ENCODE measurements around the gene SMARCE1.
A peak's percentile ranks its signal among the peaks of the same experiment; 100 is the strongest.

Gene SMARCE1

GRCh38 chr17:40633871-40634270, 13.7 kb downstream of the SMARCE1 start:
- H3K9ac ChIP-seq (ENCODE audit: low read length): no peak overlapping the region
- TF ChIP-seq EZH2 (optimal IDR thresholded peaks at IDR 0.05; ENCODE audit: low read depth, low read length) (no peak), EZH2phosphoT487 (IDR thresholded peaks at IDR 0.05; ENCODE audit: low read length) (no peak)
- TF ChIP-seq, protein P1, sequence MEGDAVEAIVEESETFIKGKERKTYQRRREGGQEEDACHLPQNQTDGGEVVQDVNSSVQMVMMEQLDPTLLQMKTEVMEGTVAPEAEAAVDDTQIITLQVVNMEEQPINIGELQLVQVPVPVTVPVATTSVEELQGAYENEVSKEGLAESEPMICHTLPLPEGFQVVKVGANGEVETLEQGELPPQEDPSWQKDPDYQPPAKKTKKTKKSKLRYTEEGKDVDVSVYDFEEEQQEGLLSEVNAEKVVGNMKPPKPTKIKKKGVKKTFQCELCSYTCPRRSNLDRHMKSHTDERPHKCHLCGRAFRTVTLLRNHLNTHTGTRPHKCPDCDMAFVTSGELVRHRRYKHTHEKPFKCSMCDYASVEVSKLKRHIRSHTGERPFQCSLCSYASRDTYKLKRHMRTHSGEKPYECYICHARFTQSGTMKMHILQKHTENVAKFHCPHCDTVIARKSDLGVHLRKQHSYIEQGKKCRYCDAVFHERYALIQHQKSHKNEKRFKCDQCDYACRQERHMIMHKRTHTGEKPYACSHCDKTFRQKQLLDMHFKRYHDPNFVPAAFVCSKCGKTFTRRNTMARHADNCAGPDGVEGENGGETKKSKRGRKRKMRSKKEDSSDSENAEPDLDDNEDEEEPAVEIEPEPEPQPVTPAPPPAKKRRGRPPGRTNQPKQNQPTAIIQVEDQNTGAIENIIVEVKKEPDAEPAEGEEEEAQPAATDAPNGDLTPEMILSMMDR (IDR thresholded peaks at IDR 0.05; ENCODE audit: low read length): no peak
- no peak for DNase-seq
- H3K9me2 ChIP-seq (replicated peaks; ENCODE audit: insufficient read depth, low read length): no peaks in the 10 kb centered on the region
- peaks cover 15% of the 10 kb centered on the region; the same call in 1 of the 2 replicates for H3F3A ChIP-seq (ENCODE audit: insufficient read depth, low read length)
- peaks cover 11% of the 10 kb centered on the region for H3K79me2 ChIP-seq (ENCODE audit: low read length)
- no peak overlapping the region for H2AFZ ChIP-seq (ENCODE audit: low read length)
- H3K4me2 ChIP-seq (ENCODE audit: low read depth, low read length): no peak overlapping the region
- no peaks in the 10 kb centered on the region for H3K27me3 ChIP-seq (replicated peaks; ENCODE audit: insufficient read depth, low read length)
- no peak overlapping the region for H3K27ac ChIP-seq (ENCODE audit: low read length)
- no peaks in the 10 kb centered on the region for H4K20me1 ChIP-seq (ENCODE audit: insufficient read depth, low read length)
- peaks cover 21% of the 10 kb centered on the region; the same call in 1 of the 2 replicates for H3K36me3 ChIP-seq (replicated peaks; ENCODE audit: insufficient read depth, low read length)
- no peak overlapping the region for H3K4me3 ChIP-seq (ENCODE audit: low read length)
- H3K4me1 ChIP-seq (ENCODE audit: low read length): peaks cover 21% of the 10 kb centered on the region
- no peaks in the 10 kb centered on the region for H3K9me3 ChIP-seq (replicated peaks; ENCODE audit: insufficient read depth, low read length)

DNA sequence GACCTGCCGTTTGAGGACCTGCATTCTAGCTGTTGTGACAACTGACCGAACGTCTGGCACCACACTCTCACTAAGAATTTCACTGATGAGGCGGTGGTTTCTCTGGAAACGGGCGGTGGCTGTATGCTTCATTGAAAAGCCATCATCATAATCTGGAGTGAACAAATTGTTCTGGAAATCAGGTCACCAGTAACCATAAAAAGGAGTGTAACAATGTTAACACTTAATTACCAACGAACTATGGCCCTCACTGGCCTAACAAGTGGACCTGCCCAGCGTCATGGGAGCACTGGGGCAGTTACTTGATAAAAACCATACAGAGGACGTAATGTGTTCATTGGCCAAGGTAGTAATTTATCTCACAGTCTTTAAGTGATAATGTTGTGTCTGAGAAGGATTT, 15.4 kb downstream of the SMARCE1 start:
- Histone ChIP-seq H3K27me3 (replicated peaks; ENCODE audit: insufficient read depth, low read length) (no peaks in the 10 kb centered on the region), H2AFZ (ENCODE audit: low read length) (no peak overlapping the region), H3K9me2 (replicated peaks; ENCODE audit: insufficient read depth, low read length) (no peaks in the 10 kb centered on the region), H3K36me3 (replicated peaks; ENCODE audit: insufficient read depth, low read length) (peaks cover 24% of the 10 kb centered on the region; the same call in 1 of the 2 replicates), H3K9ac (ENCODE audit: low read length) (no peak overlapping the region), H3K27ac (ENCODE audit: low read length) (no peak overlapping the region), H3K9me3 (replicated peaks; ENCODE audit: insufficient read depth, low read length) (no peaks in the 10 kb centered on the region), H3K79me2 (ENCODE audit: low read length) (no peaks in the 10 kb centered on the region), H3F3A (ENCODE audit: insufficient read depth, low read length) (peaks cover 19% of the 10 kb centered on the region; the same call in 1 of the 2 replicates), H3K4me1 (ENCODE audit: low read length) (peaks cover 27% of the 10 kb centered on the region), H3K4me3 (ENCODE audit: low read length) (no peak overlapping the region), H4K20me1 (ENCODE audit: insufficient read depth, low read length) (no peaks in the 10 kb centered on the region), H3K4me2 (ENCODE audit: low read depth, low read length) (no peak overlapping the region)
- TF ChIP-seq, protein P1 (IDR thresholded peaks at IDR 0.05; ENCODE audit: low read length): no peak
- TF ChIP-seq EZH2phosphoT487 (IDR thresholded peaks at IDR 0.05; ENCODE audit: low read length) (no peak), EZH2 (optimal IDR thresholded peaks at IDR 0.05; ENCODE audit: low read depth, low read length) (no peak)
- no peak for DNase-seq

- H3K4me1 ChIP-seq (ENCODE audit: low read length): peaks cover 44% of the 10 kb centered on the region
- peak overlapping the region; percentile 9; the same call in 1 of the 2 replicates for H3K9ac ChIP-seq (ENCODE audit: low read length)
- no peaks in the 10 kb centered on the region for H3K9me2 ChIP-seq (replicated peaks; ENCODE audit: insufficient read depth, low read length)
- no peak overlapping the region for H2AFZ ChIP-seq (ENCODE audit: low read length)
- peaks cover 18% of the 10 kb centered on the region; the same call in 1 of the 2 replicates for H3K36me3 ChIP-seq (replicated peaks; ENCODE audit: insufficient read depth, low read length)
- H4K20me1 ChIP-seq (ENCODE audit: insufficient read depth, low read length): no peaks in the 10 kb centered on the region
- H3K4me3 ChIP-seq (ENCODE audit: low read length): peak overlapping the region; percentile 12; the same call in 1 of the 2 replicates
- peaks cover 36% of the 10 kb centered on the region for H3F3A ChIP-seq (ENCODE audit: insufficient read depth, low read length)
- peak overlapping the region; percentile 48 for H3K4me2 ChIP-seq (ENCODE audit: low read depth, low read length)
- DNase-seq: peak; percentile 56
- H3K9me3 ChIP-seq (replicated peaks; ENCODE audit: insufficient read depth, low read length): no peaks in the 10 kb centered on the region
- no peaks in the 10 kb centered on the region for H3K27me3 ChIP-seq (replicated peaks; ENCODE audit: insufficient read depth, low read length)
- no peaks in the 10 kb centered on the region for H3K79me2 ChIP-seq (ENCODE audit: low read length)
- TF ChIP-seq, protein P1 (IDR thresholded peaks at IDR 0.05; ENCODE audit: low read length): no peak
- TF ChIP-seq EZH2 (optimal IDR thresholded peaks at IDR 0.05; ENCODE audit: low read depth, low read length) (no peak), EZH2phosphoT487 (IDR thresholded peaks at IDR 0.05; ENCODE audit: low read length) (no peak)
- peak overlapping the region; percentile 63; the same call in 1 of the 2 replicates for H3K27ac ChIP-seq (ENCODE audit: low read length)
These were observed 17.8 kb downstream of the SMARCE1 start for GRCh38 chr17:40629842-40630241.

All from MM.1S (cell line).